Measurements from ENCODE around the gene FBXW5. TPM values are rescaled to one million over a fixed set of nuclear protein-coding genes. Genes with fewer than 3 reads are reported as not detected.
A peak's percentile ranks its signal among the peaks of the same experiment; 100 is the strongest.

The FBXW5 gene
- total RNA-seq, 1 experiment from 2014 or later = 62.2 TPM

DNA sequence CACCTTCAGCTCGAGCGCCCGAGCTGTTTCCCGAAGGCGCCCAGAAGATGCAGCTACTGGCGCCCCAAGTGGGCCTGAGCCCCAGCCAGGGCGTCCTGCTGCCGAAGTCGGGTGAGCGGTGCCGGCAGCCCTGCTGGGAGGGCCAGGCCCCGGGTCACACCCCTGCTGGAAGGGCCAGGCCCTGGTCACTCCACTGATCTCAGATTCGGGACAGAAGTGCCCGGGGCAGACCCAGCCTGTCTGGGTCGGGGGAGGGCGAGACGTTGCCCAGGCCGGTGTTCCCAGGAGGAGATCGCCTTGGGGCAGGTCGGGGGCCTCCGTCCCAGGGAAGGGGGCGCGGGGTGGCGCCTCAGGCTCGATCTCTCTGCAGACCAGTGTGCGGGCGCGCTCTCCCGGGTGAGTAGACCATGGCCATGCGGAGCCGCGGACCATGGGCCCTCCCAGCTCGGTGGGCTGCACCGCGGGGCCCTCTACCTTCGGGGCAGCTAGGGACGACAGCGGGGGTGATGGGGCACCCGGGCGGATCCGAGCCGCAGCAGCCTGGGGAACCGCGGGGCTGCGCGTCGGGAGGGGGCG is 40.6 kb upstream of the FBXW5 start:
- no peak overlapping the region for H2BK5ac ChIP-seq (ENCODE audit: insufficient read length, low read length)
- no peaks in the 10 kb centered on the region for H3K79me2 ChIP-seq (ENCODE audit: insufficient read depth, low read length)
- no peak overlapping the region for H2BK12ac ChIP-seq (ENCODE audit: insufficient read length, low read depth, low read length)
- H4K91ac ChIP-seq (ENCODE audit: insufficient read length, low read depth, low read length) = no peak overlapping the region
- peak overlapping the region; percentile 9 for H3K4me2 ChIP-seq (ENCODE audit: insufficient read depth, insufficient read length, low read length)
- no peak overlapping the region for H3K14ac ChIP-seq (ENCODE audit: insufficient read depth, low read length)
- TF ChIP-seq, protein P1, sequence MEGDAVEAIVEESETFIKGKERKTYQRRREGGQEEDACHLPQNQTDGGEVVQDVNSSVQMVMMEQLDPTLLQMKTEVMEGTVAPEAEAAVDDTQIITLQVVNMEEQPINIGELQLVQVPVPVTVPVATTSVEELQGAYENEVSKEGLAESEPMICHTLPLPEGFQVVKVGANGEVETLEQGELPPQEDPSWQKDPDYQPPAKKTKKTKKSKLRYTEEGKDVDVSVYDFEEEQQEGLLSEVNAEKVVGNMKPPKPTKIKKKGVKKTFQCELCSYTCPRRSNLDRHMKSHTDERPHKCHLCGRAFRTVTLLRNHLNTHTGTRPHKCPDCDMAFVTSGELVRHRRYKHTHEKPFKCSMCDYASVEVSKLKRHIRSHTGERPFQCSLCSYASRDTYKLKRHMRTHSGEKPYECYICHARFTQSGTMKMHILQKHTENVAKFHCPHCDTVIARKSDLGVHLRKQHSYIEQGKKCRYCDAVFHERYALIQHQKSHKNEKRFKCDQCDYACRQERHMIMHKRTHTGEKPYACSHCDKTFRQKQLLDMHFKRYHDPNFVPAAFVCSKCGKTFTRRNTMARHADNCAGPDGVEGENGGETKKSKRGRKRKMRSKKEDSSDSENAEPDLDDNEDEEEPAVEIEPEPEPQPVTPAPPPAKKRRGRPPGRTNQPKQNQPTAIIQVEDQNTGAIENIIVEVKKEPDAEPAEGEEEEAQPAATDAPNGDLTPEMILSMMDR (conservative IDR thresholded peaks at IDR 0.05) = no peak
- Mint-ChIP-seq H3K27me3 (ENCODE audit: low read depth) (peaks cover 11% of the 10 kb centered on the region), H3K9me3 (no peaks in the 10 kb centered on the region), H3K4me1 (peaks cover 2 to 7% of the 10 kb centered on the region in 2 experiments; a peak in 3 of 4 replicates), H3K27ac (no peak overlapping the region), H3K4me3 (no peak overlapping the region), H3K36me3 (ENCODE audit: insufficient read depth in 1 of 3, low read depth in 3 of 3) (peaks cover 0 to 3% (median 0%) of the 10 kb centered on the region in 3 experiments; a peak in 1 of 7 replicates)
- H4K8ac ChIP-seq (replicated peaks; ENCODE audit: insufficient read length, low read depth, low read length) = no peak overlapping the region
- H3K79me1 ChIP-seq (ENCODE audit: insufficient read depth, low read depth, low read length, poor library complexity, severe bottlenecking) = no peaks in the 10 kb centered on the region
- no peak overlapping the region for H2BK20ac ChIP-seq (ENCODE audit: low read depth, low read length, poor library complexity, severe bottlenecking)
- H3T11ph ChIP-seq (ENCODE audit: low read length) = no peak overlapping the region
- no peak overlapping the region for H3K27ac ChIP-seq (ENCODE audit: insufficient read length, low read depth, low read length)
- H2AK5ac ChIP-seq (ENCODE audit: insufficient read length, low read length) = no peak overlapping the region
- H4K5ac ChIP-seq (ENCODE audit: insufficient read length, low read depth, low read length) = no peak overlapping the region
- DNase-seq = no peak
- H3K4me1 ChIP-seq (ENCODE audit: insufficient read depth, low read length) = no peaks in the 10 kb centered on the region
- H4K20me1 ChIP-seq (ENCODE audit: control insufficient read depth, insufficient read depth, insufficient read length) = no peaks in the 10 kb centered on the region
- no CpG with 5 or more reads among the region's 48 CpGs for WGBS (ENCODE audit: extremely low coverage, insufficient read length, low lambda C conversion rate)
- H3K56ac ChIP-seq (ENCODE audit: insufficient read length, low read depth, low read length) = no peak overlapping the region
- H2BK120ac ChIP-seq (ENCODE audit: low read depth, low read length, poor library complexity, severe bottlenecking) = no peak overlapping the region
- H3K9me3 ChIP-seq (ENCODE audit: control insufficient read depth, low read depth, low read length) = no peaks in the 10 kb centered on the region
- no peak overlapping the region for H2BK15ac ChIP-seq (ENCODE audit: low read depth, low read length)
- H3K23ac ChIP-seq (ENCODE audit: insufficient read length, low read depth, low read length) = no peak overlapping the region
- H3K9ac ChIP-seq (ENCODE audit: extremely low read depth, insufficient read length, low read length) = no peak overlapping the region
- no peak overlapping the region for H3K18ac ChIP-seq (ENCODE audit: insufficient read length, low read depth, low read length)
- H2AFZ ChIP-seq (ENCODE audit: low read length) = no peak overlapping the region
- no peaks in the 10 kb centered on the region for H3K27me3 ChIP-seq (ENCODE audit: insufficient read depth, low read length)
- no peak overlapping the region for H3K4ac ChIP-seq (ENCODE audit: low read depth, low read length)
- H3K23me2 ChIP-seq (ENCODE audit: insufficient read length, low read depth, low read length, poor library complexity, severe bottlenecking) = no peaks in the 10 kb centered on the region
